Astrocyte of the cerebellum (primary cell): ENCODE results near the gene DOCK1.

ENCODE experiments used
- DNase-seq: peaks from one replicate; pipeline ENCODE4 v3.0.0-alpha.2; 2011; ENCODE audit warnings: low read depth
- H3K4me3 ChIP-seq: 2 replicates; pipeline ENCODE4 v1.5.1; 2011; ENCODE audit warnings: mild to moderate bottlenecking, low read depth, low read length, moderate library complexity
- CTCF ChIP-seq: IDR thresholded peaks from 2 replicates; pipeline ENCODE4 v1.5.1; 2012; ENCODE audit warnings: low read length, low read depth, moderate library complexity, mild to moderate bottlenecking; ENCODE audit errors: missing control alignments
- in situ Hi-C: cut with HindIII; loops from 2 replicates; pipeline ENCODE4 v1.10.0; 2017; ENCODE audit warnings: low sequenced_read_pairs

The DOCK1 gene

DNA sequence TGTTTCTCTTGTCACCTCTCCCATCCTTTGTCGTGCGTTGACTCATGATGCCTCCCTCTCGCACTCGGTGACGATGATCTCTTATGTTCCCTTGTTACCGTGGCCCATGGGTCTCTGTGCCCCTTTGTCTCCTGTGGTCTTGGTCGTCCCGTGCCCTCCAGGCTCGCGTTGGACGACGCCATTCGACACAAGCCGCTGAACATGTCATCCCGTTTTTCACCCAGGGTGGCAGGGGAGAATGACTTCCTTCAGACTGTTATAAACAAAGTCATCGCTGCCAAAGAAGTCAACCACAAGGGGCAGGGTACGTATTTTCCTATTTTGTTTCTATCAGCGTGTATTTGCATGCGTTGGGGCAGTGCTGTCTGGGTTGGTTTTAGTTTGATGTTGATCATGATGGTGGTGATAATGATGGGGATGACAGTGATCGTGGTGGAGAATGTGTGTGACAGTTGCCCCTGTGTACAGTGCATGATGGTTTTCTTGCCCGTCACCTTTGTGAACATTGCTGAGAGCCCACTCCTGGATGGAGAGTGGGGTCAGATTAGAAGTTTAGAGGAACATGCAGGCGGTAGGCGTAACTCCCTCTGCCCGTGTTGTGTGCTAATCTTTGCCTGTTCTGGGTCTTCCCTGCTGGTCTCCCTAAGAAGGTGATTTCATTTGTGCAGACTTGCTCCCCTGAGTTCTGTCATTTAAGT lies 107.0 kb downstream of the DOCK1 start:
- in situ Hi-C loops, result no loop called here
- no peak overlapping the region for H3K4me3 ChIP-seq
- DNase-seq, result no peak
- no peak for TF ChIP-seq CTCF

GRCh38 chr10:127012769-127013152 lies 107.5 kb downstream of the DOCK1 start:
- no peak for DNase-seq
- no peak overlapping the region for H3K4me3 ChIP-seq
- no peak for TF ChIP-seq CTCF
- in situ Hi-C loops, result no loop called here

DNA sequence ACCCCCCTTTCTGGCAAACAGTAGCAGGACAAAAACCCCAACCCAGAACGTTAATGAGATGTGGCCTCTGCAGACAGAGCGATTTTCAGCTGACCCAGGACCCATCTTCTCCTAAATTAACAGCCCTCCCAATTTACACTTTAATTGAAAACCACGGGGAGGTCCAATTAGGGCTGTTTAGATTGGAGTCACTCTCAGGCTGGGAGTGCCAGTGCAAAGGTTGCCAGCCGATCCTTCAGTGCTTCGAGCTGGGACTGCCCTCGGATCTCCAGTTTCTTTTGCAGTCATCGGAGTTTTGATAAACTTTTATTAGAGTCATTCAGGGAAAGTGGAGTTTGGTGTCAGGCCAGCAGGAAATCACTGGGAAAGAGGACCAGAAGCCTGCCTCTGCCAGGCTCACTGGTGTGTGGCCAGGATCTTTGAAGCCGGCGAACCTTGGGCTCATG lies 108.0 kb downstream of the DOCK1 start:
- no peak overlapping the region for H3K4me3 ChIP-seq
- DNase-seq, result no peak
- TF ChIP-seq CTCF, result no peak
- in situ Hi-C loops, result no loop called here

DNA sequence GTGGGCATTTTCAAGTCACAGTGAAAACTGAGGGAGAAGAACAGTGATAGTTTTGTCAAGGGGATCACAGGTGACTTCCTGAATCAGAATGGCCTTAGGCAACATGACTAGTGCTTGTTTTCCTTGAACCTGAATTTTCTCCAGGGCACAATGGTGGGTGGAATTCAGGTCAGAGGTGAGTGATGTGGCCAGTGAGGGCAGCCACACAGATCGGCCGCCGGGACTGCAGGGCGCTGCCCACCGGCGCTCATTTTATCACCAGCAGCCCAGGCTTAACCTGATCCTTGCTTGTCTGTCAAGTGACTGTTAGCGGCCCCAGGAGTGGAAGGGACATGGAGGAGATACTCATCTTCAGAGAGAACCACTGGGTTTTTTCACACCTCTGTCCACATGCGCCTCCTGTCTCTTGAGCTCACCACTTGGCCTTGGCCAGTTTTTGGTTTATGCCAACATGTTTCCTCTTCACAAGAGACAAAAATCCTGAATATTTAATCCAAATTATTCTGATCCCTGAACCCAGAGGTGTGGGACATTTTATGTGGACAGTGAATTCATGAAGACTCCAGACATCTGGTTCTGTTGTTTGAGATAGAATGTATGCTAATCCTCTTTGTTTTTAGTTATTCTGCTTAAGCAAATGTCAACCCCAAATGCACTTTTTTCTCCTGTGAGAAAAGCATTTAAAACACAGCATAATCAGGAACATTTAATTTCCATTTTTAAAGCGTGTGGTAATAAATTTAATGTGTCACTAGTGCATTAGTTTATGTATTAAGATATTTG lies 108.7 kb downstream of the DOCK1 start:
- DNase-seq, result no peak
- in situ Hi-C loops, result no loop called here
- H3K4me3 ChIP-seq, result no peak overlapping the region
- TF ChIP-seq CTCF, result no peak

- in situ Hi-C loops, result no loop called here
- no peak for DNase-seq
- no peak overlapping the region for H3K4me3 ChIP-seq
- no peak for TF ChIP-seq CTCF
Measured at GRCh38 chr10:127014671-127015070, 109.4 kb downstream of the DOCK1 start.

DNA sequence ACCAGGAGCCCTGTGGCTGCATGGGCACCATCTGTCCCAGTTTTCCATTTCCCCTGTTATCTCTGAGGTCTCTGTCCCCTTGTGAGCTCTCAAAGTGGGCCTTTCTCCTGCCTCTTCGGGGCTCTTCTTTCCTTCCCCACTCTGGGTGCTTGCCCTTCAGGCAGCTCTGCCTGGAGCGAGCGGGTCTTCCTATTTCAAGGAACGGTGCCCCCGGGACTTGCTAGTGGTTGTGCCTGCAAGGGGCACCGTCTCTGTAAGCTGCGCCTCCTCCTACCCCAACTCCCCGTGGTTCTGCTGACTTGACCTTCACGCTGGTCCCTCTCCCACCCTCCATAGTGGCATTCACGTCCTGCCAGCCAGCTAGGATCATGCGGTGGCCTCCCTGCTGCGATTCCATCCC lies 110.1 kb downstream of the DOCK1 start:
- DNase-seq, result no peak
- no peak overlapping the region for H3K4me3 ChIP-seq
- in situ Hi-C loops, result no loop called here
- TF ChIP-seq CTCF, result no peak
